GM12874 (cell line): Measurements from ENCODE around the gene PPP2R2C.

Experiments
- CTCF ChIP-seq: IDR thresholded peaks from 2 replicates; pipeline ENCODE4 v1.5.1; 2011; ENCODE audit warnings: low read depth, mild to moderate bottlenecking, control low read depth, low read length, moderate library complexity; ENCODE audit not compliant: insufficient read depth

PPP2R2C gene

GRCh38 chr4:6361076-6361784, 111.2 kb downstream of the PPP2R2C start:
- TF ChIP-seq CTCF = no peak

GRCh38 chr4:6360385-6360784, 112.0 kb downstream of the PPP2R2C start:
- no peak for TF ChIP-seq CTCF

- no peak for TF ChIP-seq CTCF
Measured at GRCh38 chr4:6359536-6360308, 112.7 kb downstream of the PPP2R2C start.

- no peak for TF ChIP-seq CTCF
Measured at GRCh38 chr4:6357476-6357875, 114.9 kb downstream of the PPP2R2C start.

GRCh38 chr4:6356076-6356560, 116.3 kb downstream of the PPP2R2C start:
- no peak for TF ChIP-seq CTCF

GRCh38 chr4:6355052-6355451, 117.4 kb downstream of the PPP2R2C start:
- no peak for TF ChIP-seq CTCF

- no peak for TF ChIP-seq CTCF
Measured at GRCh38 chr4:6354626-6355025, 117.8 kb downstream of the PPP2R2C start.
